HCT116 (cell line): ENCODE measurements around the gene OAS2.

Source experiments
- CEBPB ChIP-seq: IDR thresholded peaks from 2 replicates; pipeline ENCODE4 v1.6.1; 2012; ENCODE audit warnings: low read depth
- CTCF ChIP-seq, 3 experiments: fragments of 200-600 bp in 1 of 3; sonication (generic) in 1 of 3; IDR thresholded peaks in 2 of 3; conservative IDR thresholded peaks in 1 of 3; 2 replicates each; pipeline ENCODE4 v1.5.1; 2012 to 2017; ENCODE audit warnings: low read depth in 2 of 3, low read length in 2 of 3, antibody characterized with exemption in 1 of 3, borderline replicate concordance in 1 of 3, control low read depth in 1 of 3, mild to moderate bottlenecking in 1 of 3, mixed read lengths in 1 of 3, mixed run types in 1 of 3, moderate library complexity in 1 of 3; ENCODE audit not compliant: insufficient read depth in 1 of 3
- EGR1 ChIP-seq: IDR thresholded peaks from 2 replicates; pipeline ENCODE4 v1.6.1; 2012; ENCODE audit warnings: low read depth
- EZH2 ChIP-seq: fragments of 200-600 bp; sonication (generic); IDR thresholded peaks from 2 replicates; pipeline ENCODE4 v1.6.1; 2017; ENCODE audit warnings: antibody characterized with exemption, mixed run types
- RAD21 ChIP-seq: IDR thresholded peaks from 2 replicates; pipeline ENCODE4 v1.6.1; 2012; ENCODE audit warnings: low read depth, mild to moderate bottlenecking
- SIN3A ChIP-seq: IDR thresholded peaks from 2 replicates; pipeline ENCODE4 v1.6.1; 2012; ENCODE audit warnings: low read depth

DNA sequence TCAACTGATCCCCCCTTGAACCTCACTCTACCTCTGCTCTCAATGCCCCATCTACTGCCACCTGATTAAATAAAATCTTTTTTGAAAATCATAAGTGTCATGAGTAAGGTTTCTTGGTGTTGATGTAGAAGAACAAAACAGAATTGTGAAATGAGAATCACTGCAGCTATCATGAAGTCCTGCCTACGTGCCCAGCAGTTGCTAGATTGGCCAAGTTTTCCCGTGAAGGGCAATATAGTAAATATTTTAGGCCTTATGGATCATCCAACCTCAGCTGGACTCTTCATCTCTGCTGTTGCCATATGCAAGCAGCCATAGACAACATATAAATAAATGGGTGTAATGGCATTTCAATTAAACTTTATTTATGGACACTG, 45.2 kb upstream of the OAS2 start:
- TF ChIP-seq CTCF (IDR thresholded peaks at IDR 0.05 in 2 of 3, conservative IDR thresholded peaks at IDR 0.05 in 1 of 3; ENCODE audit: borderline replicate concordance in 1 of 3, insufficient read depth in 1 of 3, low read depth in 2 of 3, low read length in 2 of 3), result no peak
- no peak for TF ChIP-seq EGR1
- no peak for TF ChIP-seq CEBPB
- TF ChIP-seq EZH2, result no peak
- no peak for TF ChIP-seq SIN3A
- TF ChIP-seq RAD21, result no peak
